LNCaP clone FGC (cell line): ENCODE data around the gene HSPG2.

Source experiments
- DNase-seq: peaks from one replicate; pipeline ENCODE4 v3.0.0-alpha.2; 2011; ENCODE audit warnings: low read depth
- H3K4me3 ChIP-seq: 2 replicates; pipeline ENCODE4 v1.5.1; 2011; ENCODE audit warnings: mild to moderate bottlenecking, low read depth, low read length, control low read depth
- TF ChIP-seq, protein P1 (sequence below): IDR thresholded peaks from 2 replicates; pipeline ENCODE4 v1.5.1; 2012; ENCODE audit warnings: mild to moderate bottlenecking; ENCODE audit not compliant: control insufficient read depth, insufficient read depth; ENCODE audit errors: extremely low read depth

Gene HSPG2

DNA sequence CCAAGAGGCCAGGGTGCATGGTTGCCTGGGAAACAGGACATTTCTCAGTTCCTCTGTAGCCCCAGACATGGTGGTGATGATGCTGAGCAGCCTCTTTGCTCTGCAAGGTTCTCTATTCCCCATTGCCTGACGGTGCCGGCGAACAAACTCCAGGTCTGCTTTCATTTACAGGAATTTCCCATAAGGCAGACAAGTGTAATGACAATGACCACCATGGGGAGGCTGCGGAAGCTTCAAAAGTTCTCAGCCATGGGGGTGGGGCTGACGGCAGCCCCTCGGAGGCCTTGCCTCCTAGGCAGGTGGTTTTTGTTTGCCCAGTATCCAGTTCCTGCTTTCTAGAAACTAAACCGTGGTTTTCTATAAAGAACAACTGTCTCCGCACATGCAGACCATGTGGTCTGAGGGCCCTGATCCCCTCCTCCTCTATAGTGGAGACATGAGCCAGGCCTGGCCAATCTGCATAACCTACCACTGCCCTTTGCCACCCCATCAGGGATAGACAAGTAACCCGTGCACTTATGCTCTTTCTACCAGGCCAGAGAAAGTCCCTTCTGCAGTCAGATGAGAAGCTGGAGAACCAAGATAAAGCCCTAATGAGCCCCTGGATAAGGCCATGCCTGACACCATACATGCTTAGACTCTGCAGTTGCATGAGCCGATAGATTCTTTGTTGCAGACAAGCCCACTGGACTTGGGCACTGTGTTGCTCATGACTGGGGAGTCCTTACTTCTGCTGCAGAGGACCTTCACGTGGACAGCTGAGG lies 71.0 kb downstream of the HSPG2 start:
- TF ChIP-seq, protein P1, sequence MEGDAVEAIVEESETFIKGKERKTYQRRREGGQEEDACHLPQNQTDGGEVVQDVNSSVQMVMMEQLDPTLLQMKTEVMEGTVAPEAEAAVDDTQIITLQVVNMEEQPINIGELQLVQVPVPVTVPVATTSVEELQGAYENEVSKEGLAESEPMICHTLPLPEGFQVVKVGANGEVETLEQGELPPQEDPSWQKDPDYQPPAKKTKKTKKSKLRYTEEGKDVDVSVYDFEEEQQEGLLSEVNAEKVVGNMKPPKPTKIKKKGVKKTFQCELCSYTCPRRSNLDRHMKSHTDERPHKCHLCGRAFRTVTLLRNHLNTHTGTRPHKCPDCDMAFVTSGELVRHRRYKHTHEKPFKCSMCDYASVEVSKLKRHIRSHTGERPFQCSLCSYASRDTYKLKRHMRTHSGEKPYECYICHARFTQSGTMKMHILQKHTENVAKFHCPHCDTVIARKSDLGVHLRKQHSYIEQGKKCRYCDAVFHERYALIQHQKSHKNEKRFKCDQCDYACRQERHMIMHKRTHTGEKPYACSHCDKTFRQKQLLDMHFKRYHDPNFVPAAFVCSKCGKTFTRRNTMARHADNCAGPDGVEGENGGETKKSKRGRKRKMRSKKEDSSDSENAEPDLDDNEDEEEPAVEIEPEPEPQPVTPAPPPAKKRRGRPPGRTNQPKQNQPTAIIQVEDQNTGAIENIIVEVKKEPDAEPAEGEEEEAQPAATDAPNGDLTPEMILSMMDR, result no peak
- DNase-seq, result no peak
- no peak overlapping the region for H3K4me3 ChIP-seq

DNA sequence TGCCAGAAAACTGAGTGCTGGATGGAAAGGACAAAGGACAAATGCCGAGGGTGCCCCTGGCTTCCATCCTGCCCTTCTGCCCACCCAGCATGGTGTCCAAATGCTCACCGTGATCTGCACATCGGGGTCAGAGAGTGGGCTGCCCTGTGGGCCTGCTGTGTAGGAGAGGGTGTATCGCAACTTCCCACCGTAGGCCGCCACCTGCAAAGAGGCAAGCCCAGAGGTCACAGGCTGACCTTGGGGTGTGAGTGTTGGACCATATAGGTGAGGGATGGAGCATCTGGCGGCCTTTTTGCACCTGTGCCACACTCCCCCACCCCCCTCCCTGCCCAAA lies 71.5 kb downstream of the HSPG2 start:
- TF ChIP-seq, protein P1, result no peak
- no peak overlapping the region for H3K4me3 ChIP-seq
- no peak for DNase-seq

DNA sequence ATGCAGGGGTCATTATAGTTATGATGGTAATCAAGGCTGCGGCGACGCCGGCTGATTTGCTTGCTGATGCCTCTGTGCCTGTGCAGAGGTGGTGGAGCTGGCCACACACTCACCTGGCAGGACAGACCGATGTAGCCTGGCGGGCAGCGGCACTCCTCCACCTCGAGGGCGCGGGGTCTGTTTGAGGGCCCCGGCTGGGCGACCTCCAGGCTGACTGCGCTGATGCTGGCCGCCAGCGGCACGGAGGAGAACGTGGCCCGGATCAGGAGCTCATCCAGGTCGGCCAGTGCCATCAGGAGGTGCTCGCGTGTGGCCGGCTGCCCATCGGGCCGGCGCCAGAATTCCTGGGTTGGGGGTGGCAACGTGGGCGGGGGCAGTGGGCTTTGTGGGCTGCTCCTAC lies 72.4 kb downstream of the HSPG2 start:
- no peak overlapping the region for H3K4me3 ChIP-seq
- DNase-seq, result no peak
- TF ChIP-seq, protein P1, result no peak

DNA sequence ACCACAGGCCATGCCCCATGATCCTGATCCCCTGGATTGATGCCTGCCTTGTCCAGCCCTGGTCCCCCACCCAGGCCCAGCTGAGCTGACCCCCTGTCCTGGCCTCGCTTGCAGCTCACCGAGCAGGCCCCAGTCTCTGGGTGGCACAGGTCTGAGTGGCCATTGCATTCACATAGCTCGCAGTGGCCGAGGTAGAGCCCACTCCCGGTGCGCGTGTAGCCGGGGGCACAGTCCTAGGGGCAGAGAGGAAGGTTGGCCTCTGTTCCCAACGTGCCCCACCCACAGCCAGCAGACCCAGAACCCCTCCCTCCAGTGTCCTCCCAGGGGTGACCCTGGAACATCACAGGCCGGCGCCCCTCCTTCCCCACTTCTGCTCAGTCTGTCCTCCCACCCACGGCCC lies 73.1 kb downstream of the HSPG2 start:
- no peak overlapping the region for H3K4me3 ChIP-seq
- no peak for DNase-seq
- TF ChIP-seq, protein P1, result no peak

DNA sequence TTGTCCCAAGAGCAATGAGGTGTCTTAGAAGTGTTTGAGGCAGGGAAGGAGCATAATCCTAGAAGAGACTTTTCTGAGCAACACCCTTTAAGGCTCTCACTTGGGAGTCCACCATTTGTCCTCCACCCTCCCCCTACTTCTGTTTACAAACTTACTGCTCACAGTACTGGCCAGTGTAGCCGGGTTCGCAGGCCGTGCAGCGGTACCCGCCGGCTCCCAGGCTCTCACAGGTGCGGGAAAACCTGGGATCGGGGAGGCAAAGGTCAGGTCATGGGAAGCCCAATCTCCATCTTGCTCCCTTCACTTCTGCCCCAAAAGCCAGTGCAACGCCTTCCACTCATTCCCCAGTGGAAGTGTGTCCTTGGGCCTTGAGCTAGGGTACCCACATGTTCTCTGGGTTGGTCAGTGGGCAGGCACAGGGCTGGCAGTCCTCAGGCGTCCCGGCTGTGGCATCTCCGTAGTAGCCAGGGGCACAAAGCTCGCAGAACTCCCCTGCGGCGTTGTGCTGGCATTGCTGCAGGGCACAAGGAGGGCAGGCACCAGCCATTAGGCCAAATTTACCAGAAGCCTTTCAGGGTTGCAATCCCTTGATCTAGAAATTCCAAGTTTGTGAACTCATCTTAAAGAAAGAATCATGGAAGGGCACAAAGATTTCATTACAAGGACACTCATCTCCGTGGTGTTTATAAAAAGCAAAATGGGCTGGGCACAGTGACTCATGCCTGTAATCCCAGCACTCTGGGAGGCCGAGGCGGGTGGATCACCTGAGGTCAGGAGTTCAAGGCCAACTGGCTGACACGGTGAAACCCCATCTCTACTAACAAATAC lies 75.3 kb downstream of the HSPG2 start:
- DNase-seq, result no peak
- TF ChIP-seq, protein P1, result no peak
- H3K4me3 ChIP-seq, result no peak overlapping the region

DNA sequence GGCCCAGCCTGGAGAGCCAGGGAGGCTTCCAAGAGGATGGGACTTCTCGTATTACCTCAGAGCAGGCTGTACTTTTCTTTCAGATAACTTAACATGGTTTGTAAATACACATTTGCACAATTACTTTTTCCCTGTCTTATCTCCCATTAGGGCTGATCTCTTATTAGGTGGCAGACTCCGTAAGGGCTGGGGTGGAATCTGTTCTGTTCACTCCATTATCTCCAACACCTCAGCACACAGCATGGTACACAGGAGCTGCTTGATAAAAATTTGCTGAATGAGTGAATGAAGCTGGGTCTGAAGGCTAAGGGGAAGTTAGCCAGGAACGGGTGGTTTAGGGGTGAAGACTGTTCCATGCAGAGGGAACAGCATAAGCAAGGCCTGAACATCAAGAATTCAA lies 76.1 kb downstream of the HSPG2 start:
- H3K4me3 ChIP-seq, result no peak overlapping the region
- TF ChIP-seq, protein P1, result no peak
- DNase-seq, result no peak
